Breast epithelium (tissue), 3 donors: Measurements from ENCODE around the gene BTBD17.

Experiments
- CTCF ChIP-seq, 3 donors: fragments of 450-650 bp; IDR thresholded peaks; one replicate each; pipeline ENCODE4 v1.5.1; 2016 to 2017; ENCODE audit warnings: antibody characterized with exemption in 3 of 3, mild to moderate bottlenecking in 3 of 3, moderate library complexity in 3 of 3
- POLR2A ChIP-seq: fragments of 450-650 bp; IDR thresholded peaks from one replicate; pipeline ENCODE4 v1.6.1; 2016; ENCODE audit warnings: antibody characterized with exemption, mild to moderate bottlenecking, moderate library complexity
- POLR2AphosphoS5 ChIP-seq, 3 donors: sonication (generic); formaldehyde crosslinking; IDR thresholded peaks; one replicate each; pipeline ENCODE4 v1.6.1; 2017; ENCODE audit warnings: antibody characterized with exemption in 3 of 3

- TF ChIP-seq CTCF (IDR thresholded peaks at IDR 0.05) (no peak), POLR2AphosphoS5 (IDR thresholded peaks at IDR 0.05) (no peak), POLR2A (no peak)
Observed at GRCh38 chr17:74318391-74318790, 43.3 kb downstream of the BTBD17 start.
